Thyroid gland (tissue), 4 donors: Measurements from ENCODE around the gene CHI3L2. TPM values are rescaled to one million over a fixed set of nuclear protein-coding genes. Genes with fewer than 3 reads are reported as not detected.

Source experiments
- DNase-seq, 2 donors: peaks; one replicate each; pipeline ENCODE4 v3.0.0-alpha.2; 2019
- H3K27ac ChIP-seq, 3 donors: fragments of 200-600 bp; sonication (generic); 1 replicate in 2 of 3; 2 replicates in 1 of 3; pipeline ENCODE4 v1.5.1; 2016 to 2019; ENCODE audit warnings: mild to moderate bottlenecking in 1 of 3, moderate library complexity in 1 of 3
- H3K27me3 ChIP-seq: fragments of 200-600 bp; sonication (generic); one replicate; pipeline ENCODE4 v1.5.1; 2019
- H3K36me3 ChIP-seq, 2 donors: fragments of 200-600 bp; sonication (generic); one replicate each; pipeline ENCODE4 v1.5.1; 2016 to 2019
- H3K4me1 ChIP-seq, 2 donors: fragments of 200-600 bp; sonication (generic); one replicate each; pipeline ENCODE4 v1.5.1; 2017 to 2019
- H3K4me3 ChIP-seq, 3 donors: fragments of 200-600 bp; sonication (generic); replicated peaks in 1 of 3; 1 replicate in 2 of 3; 2 replicates in 1 of 3; pipeline ENCODE4 v1.5.1; 2016; ENCODE audit warnings: mild to moderate bottlenecking in 1 of 3
- H3K9me3 ChIP-seq: fragments of 200-600 bp; sonication (generic); one replicate; pipeline ENCODE4 v1.5.1; 2017
- POLR2A ChIP-seq, 2 donors: fragments of 450-650 bp; IDR thresholded peaks; one replicate each; pipeline ENCODE4 v1.6.1; 2017; ENCODE audit warnings: antibody characterized with exemption in 2 of 2, mild to moderate bottlenecking in 2 of 2, moderate library complexity in 1 of 2
- WGBS, 2 donors: methylation state at CpG; one replicate each; pipeline ENCODE4 v1.1.5; 2017; 5-methylcytosine and 5-hydroxymethylcytosine counted together
- intact Hi-C: fragments of 100-400 bp; cut with DNase I; formaldehyde crosslinking; loops from one replicate; pipeline ENCODE4 v1.15.1; 2023
- total RNA-seq, 4 donors: library from RNA; depleted of rRNA; stranded (reverse); fragments of >200 nt; gene quantifications; one replicate each; pipeline ENCODE4 v1.2.3, GENCODE V29; 2016
- TF ChIP-seq, protein P1 (sequence below), 6 experiments: fragments of 200-600 bp in 3 of 6; fragments of 450-650 bp in 3 of 6; sonication (generic) in 3 of 6; IDR thresholded peaks; one replicate each; pipeline ENCODE4 v1.5.1; 2016 to 2019; ENCODE audit warnings: antibody characterized with exemption in 6 of 6, mild to moderate bottlenecking in 2 of 6, inconsistent platforms in 1 of 6, moderate library complexity in 1 of 6

CHI3L2 gene
- total RNA-seq, 4 donors from 2014 or later, result 4.2 to 25.7 (median 11.8) TPM

DNA sequence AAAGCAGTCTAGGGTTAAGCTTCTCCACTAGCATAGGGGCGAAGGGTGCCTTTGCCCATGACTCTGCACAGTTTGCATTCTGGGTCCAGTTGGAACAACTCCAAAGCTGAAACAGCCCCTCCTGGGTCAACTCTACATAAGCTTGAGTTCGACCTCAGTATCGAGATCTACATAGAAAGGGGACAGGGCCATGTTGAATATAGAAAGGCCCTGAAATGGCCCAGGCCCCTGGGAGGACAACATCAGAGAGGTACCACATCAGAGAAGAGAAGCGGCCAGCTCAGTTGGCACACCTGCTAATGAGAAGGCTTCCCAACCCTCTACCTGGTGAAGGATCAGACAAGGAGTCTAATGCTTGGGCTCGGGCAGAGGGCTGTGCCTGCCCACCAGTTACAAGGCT, 28.7 kb upstream of the CHI3L2 start:
- no peak for DNase-seq
- peaks cover 3 to 13% of the 10 kb centered on the region in 2 donors for H3K36me3 ChIP-seq
- H3K27ac ChIP-seq, result no peak overlapping the region
- H3K9me3 ChIP-seq, result no peaks in the 10 kb centered on the region
- H3K4me1 ChIP-seq, result peaks cover 15 to 29% of the 10 kb centered on the region in 2 donors
- H3K4me3 ChIP-seq, result no peak overlapping the region
- no peak for TF ChIP-seq POLR2A (IDR thresholded peaks at IDR 0.05)
- TF ChIP-seq, protein P1, sequence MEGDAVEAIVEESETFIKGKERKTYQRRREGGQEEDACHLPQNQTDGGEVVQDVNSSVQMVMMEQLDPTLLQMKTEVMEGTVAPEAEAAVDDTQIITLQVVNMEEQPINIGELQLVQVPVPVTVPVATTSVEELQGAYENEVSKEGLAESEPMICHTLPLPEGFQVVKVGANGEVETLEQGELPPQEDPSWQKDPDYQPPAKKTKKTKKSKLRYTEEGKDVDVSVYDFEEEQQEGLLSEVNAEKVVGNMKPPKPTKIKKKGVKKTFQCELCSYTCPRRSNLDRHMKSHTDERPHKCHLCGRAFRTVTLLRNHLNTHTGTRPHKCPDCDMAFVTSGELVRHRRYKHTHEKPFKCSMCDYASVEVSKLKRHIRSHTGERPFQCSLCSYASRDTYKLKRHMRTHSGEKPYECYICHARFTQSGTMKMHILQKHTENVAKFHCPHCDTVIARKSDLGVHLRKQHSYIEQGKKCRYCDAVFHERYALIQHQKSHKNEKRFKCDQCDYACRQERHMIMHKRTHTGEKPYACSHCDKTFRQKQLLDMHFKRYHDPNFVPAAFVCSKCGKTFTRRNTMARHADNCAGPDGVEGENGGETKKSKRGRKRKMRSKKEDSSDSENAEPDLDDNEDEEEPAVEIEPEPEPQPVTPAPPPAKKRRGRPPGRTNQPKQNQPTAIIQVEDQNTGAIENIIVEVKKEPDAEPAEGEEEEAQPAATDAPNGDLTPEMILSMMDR (IDR thresholded peaks at IDR 0.05), result no peak
- WGBS, 2 donors, result 93 to 96% methylated on average over 5 of the region's 5 CpGs
- intact Hi-C loops, result no loop called here
- no peaks in the 10 kb centered on the region for H3K27me3 ChIP-seq

DNA sequence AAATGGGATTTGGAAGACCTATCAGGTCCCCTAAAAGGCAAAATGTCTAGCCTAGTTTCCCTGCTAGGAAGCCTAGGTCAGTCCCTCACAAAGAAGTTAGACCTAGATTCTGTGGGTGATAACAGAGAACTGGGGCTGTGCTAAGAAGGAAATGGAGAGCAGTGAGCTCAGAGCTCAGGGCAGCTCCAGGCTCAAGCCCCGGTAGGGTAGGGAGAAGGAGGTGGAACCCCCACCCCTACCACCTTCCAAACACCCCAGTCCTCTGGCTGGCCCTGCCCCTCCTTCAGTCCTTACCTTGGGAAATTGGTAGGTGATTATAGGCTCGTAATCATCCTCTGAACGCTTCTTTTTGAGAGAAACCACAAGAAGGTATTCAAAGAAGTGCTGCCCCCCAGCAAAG, 28.2 kb upstream of the CHI3L2 start:
- no peak for TF ChIP-seq POLR2A (IDR thresholded peaks at IDR 0.05)
- TF ChIP-seq, protein P1 (IDR thresholded peaks at IDR 0.05), result no peak
- Histone ChIP-seq H3K36me3 (peaks cover 3 to 13% of the 10 kb centered on the region in 2 donors), H3K4me3 (no peak overlapping the region), H3K9me3 (no peaks in the 10 kb centered on the region), H3K4me1 (peaks cover 15 to 25% of the 10 kb centered on the region in 2 donors), H3K27me3 (no peaks in the 10 kb centered on the region), H3K27ac (no peak overlapping the region)
- intact Hi-C loops, result no loop called here
- WGBS, 2 donors, result 91 to 92% methylated on average over 3 of the region's 3 CpGs
- no peak for DNase-seq

DNA sequence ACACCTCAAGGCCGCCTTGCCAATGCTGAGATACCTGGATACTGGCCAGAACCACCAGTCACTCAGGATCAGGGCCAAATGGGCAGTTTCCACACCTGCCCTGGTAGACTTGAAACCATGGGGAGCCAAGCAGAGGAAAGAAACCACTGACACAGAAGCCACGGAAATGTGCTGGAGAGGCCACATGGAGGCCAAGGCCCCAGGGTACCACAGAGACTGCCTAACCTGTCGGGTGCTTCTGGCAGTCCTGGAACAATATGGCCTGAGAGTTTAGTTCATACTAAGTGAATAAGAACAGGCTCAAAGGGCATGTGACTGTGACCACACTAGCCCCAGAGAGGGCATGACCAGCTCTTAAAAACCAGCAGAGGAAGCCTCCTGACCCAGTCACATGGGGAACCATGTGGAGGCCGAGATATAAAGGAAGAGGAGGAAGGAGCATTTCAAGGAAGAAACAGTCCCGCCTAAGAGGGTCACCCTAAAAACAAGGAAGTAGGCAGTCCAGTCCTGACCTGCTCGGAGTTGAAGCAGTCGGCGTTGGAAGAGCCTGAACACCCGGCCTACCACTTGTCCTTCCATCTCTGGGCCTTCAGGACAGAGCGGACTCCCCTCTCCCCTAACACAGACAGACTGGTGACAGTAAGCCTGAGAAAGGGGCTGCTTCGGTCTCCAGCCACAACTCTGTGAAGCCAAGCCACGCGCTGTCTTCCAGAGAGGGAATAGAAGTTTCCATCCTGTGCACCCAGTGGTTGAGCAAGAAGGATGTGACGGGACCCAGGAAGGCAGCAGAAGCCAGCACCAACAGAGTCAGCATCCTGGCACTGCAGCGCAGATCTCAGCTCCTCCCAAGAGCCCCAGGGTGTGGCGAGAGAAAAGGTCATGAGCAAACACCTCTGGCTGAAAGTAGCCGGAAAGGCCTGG, 27.4 kb upstream of the CHI3L2 start, which contains the start of gene DENND2D:
Gene DENND2D, minus strand, starts transcription at position 766 of the 921 bp plus-strand sequence. Its CDS starts 187 bp downstream, at position 579.
- Histone ChIP-seq H3K27me3 (no peaks in the 10 kb centered on the region), H3K4me3 (no peak within 1 kb of the TSS), H3K36me3 (peaks cover 3 to 13% of the 10 kb centered on the region in 2 donors), H3K4me1 (peaks cover 21 to 32% of the 10 kb centered on the region in 2 donors), H3K27ac (peak within 1 kb of the TSS in 2 of 3 donors; percentile 15 to 38), H3K9me3 (no peaks in the 10 kb centered on the region)
- no peak for TF ChIP-seq POLR2A (IDR thresholded peaks at IDR 0.05)
- TF ChIP-seq, protein P1 (IDR thresholded peaks at IDR 0.05), result no peak
- WGBS, 2 donors, result 81 to 89% methylated on average over 16 to 17 of the region's 17 CpGs
- intact Hi-C loops, result no loop called here
- peak; percentile 54 to 65 for DNase-seq

DNA sequence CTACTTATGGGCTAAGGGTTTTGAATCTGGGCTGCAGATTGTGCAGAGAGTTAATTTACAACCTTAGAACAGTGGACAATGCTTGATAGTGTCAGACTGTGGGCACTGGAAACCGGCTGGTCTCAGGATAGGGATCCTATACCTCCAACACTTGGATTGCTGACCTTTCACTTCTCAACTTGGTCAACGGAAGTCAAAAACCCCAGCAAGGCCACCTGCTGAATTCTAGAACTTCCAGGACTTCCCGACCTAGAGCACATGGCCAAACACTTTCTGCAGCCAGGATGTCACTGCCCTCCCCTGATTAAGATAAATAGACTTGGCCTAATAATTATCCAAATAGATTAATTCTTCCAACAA, 26.7 kb upstream of the CHI3L2 start:
- no peaks in the 10 kb centered on the region for H3K27me3 ChIP-seq
- H3K36me3 ChIP-seq, result peaks cover 3 to 13% of the 10 kb centered on the region in 2 donors
- no peaks in the 10 kb centered on the region for H3K9me3 ChIP-seq
- H3K27ac ChIP-seq, result peak overlapping the region in 2 of 3 donors; percentile 15 to 38
- DNase-seq, result no peak
- H3K4me1 ChIP-seq, result peaks cover 21 to 32% of the 10 kb centered on the region in 2 donors
- no peak for TF ChIP-seq POLR2A (IDR thresholded peaks at IDR 0.05)
- TF ChIP-seq, protein P1 (IDR thresholded peaks at IDR 0.05), result no peak
- no peak overlapping the region for H3K4me3 ChIP-seq
- 78 to 93% methylated on average over 3 of the region's 3 CpGs for whole genome bisulfite sequencing, 2 donors
- intact Hi-C loops, result no loop called here
